ENCODE data around the gene LRRC10B.
A peak's percentile ranks its signal among the peaks of the same experiment; 100 is the strongest.

Gene LRRC10B

DNA sequence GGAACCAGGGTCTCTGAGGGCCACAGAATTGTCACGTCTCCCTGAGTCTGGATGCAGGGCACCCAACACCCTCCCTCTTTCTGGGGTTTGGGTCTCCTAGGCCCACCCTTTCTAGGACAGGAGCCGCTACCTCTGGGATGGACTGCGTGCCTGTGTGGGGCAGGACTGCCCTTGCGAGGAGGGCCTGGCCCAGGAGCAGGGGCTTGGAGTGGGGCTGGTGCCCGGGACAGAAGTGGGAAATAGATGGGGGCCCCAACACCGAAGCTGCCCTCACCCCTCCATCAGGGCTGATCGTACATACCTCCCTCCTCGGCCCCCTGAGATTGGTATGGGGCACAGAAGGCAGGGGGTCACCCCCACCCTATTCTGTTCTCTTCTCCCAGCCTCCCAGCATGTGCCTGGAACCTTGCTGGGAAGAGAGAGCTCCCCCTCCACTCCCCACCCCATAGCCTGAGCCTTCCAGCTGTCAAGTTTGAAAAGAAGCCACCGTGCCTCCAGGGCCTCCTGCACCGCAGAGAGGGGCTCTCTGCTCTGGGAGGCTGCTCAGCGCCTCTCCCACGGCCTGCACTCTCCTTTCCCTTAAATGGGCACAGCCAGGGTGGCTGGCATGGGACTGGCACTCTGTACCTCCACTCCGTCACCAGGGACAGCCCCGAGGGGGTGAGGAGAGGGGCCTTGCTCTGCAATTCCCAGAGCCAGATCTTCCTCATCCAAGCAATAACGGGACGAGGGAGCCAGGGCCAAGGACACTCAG, 1.8 kb downstream of the LRRC10B start:
- DNase-seq = no peak

DNA sequence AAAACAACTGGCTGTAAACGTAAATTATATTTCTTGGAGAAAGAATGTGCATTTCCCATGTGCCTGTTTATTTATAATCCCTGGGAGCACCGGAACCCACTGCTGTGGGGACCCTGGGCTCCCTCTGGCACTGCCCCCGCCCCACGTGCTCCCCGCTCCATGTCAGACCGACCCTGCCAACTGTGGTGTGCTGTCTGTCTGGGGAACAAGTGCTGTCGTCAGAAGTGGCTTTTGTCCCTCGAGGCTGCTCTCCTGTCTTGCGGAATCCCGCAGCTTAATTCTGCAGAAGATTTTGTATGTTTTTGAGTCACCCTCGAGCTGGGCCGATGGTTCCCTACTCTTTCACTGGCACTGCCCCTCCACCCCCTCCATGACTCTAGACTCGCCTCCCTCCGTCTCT, 2.4 kb downstream of the LRRC10B start:
- DNase-seq = no peak

DNA sequence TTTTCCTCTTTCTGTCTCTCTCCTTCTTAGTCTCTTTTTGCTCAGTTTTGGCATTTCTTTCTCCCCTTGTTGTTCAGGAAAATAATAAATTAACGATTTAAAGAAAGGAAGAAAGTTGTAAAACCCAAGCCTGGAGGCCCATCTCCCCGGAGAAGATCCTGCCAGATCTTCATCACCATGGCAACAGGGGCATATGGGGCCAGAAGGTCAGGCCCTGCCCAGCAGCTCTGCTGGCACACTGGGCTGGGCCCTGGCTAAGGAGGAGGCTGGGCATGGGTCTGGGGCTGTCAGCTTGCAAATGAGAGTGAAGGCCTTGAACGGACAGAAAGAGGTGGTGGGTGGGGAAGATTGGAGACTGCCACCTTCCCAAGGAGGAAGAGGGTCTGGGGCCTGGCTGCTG, 2.8 kb downstream of the LRRC10B start:
- no peak for DNase-seq

DNA sequence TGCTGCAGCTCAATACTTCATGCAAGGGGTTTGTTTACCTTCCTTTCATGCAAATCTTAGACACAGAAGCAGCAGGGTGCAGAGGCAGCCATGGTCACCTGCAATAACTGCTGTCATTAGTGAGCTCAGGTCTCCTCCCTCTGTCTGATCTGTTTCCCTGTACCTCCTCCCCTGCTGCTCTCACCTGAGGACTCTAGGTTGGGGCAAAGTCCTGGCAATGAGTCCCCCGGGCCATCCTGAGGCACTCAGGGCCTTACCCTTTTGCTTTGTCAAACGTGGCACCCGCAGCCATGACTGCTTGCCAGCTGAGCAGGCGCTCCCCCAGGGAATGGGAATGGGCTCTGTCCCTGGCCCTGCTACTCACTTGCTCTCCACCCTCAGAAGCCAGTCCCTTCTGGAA, 3.9 kb downstream of the LRRC10B start:
- DNase-seq = no peak

DNA sequence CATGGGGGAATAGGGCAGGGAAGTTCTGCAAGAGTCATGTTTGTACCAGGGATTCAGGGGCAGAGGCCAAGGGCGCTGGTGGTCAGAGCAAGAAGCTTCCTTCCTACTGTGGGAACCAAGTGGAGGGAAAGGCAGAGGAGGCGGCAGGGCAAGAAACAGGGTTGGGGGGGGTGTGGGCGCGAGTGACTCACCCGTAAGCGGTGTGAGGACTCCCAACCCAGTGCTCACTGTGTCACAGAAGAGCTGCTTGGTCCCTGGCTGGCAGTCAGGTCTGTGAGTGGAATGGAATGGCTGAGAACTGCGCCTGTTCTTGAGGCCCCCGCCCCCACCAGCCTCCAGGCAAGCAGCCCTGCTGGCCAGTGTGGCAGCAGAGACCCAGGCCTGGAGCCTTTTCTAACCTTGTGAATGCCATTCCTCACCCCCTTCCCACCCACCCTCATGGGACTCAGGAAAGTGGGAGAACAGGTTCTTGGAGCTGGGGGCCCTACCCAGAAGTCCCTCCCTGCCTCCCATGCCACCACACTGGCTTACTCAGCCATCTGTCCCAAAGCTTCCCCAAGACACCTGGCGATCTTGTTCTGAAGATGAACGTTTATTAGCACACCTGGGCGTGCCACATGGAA, 4.7 kb downstream of the LRRC10B start:
- DNase-seq = no peak

DNA sequence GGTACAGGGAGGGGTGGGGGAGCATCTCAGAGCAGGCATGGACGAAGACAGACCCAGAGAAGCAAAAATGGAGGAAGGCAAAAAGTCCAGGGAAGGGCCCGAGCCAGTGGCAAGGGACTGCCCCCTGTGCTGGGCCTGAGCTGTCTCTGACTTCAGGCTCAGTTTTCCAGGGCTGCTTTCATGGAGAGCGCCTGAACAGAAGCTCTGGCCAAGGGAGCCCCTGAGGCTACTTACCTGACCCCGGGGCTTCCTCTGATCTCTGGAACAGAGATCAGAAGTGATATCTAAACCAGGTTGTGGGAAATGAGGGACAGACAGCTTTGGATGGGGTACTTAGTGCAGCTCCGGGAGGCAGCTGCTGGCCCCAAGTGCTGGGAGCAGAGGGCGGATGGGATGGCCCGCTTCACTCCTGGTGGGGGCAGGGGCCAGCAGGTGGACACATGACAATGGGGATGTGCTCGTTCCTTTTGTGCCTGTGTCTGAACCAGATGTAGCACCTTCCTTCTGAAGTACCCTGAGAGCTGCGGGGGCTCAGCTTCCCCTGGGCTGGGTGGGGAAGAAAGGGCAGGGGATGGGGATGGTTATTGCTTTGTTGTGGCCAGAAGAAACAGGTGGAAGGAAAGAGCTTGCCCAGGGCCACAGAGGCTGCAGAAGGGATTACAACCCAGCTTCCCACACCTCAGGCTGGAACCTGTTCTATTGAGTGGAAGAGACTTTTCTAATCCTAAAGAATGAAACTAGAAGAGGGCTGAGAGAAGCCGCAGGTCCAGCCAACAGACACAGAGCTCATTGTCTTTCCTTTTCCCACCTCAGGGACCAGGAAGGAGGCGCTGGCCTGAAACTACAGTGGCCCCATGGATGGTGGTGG, 5.7 kb downstream of the LRRC10B start:
- no peak for DNase-seq

DNA sequence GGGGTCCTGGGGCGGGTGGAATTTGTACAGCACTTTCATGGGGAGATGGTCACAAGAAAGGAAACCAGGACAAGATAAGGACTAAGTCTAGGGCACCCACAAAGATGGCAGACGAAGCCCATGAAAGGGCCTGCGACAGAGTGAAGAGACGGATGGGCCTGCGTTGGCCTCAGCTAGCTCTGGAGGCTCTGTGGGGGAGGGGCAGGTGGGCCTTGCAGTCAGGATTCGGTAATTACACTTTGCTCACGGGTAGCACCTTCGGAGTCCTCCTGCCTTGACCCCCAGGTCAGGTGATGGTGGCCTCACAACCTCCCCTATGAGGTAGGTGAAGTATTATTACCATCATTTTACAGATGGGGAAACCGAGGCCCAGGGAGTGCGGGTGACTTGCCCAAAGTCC, 7.1 kb downstream of the LRRC10B start:
- DNase-seq = no peak

DNA sequence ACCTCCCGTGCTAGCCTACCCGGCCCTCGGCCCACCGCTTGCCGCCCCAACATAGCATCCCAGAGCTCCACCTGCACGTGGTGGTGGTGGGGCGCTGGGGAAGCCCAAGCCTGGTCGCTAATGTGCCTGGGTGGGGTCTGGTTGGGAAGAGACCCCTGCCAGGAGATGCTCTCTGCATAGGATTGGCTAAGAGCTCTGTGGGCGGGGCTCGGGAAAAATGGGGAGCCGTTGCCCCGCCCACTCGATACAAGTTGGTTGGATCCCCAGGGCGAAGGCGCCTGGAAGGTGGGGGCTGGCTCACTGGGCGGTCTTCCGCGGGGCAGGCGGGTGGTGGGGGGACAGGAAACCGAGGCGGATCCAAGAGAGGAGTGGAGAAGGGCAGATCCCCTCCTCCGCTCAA, 7.6 kb downstream of the LRRC10B start:
- no peak for DNase-seq

DNA sequence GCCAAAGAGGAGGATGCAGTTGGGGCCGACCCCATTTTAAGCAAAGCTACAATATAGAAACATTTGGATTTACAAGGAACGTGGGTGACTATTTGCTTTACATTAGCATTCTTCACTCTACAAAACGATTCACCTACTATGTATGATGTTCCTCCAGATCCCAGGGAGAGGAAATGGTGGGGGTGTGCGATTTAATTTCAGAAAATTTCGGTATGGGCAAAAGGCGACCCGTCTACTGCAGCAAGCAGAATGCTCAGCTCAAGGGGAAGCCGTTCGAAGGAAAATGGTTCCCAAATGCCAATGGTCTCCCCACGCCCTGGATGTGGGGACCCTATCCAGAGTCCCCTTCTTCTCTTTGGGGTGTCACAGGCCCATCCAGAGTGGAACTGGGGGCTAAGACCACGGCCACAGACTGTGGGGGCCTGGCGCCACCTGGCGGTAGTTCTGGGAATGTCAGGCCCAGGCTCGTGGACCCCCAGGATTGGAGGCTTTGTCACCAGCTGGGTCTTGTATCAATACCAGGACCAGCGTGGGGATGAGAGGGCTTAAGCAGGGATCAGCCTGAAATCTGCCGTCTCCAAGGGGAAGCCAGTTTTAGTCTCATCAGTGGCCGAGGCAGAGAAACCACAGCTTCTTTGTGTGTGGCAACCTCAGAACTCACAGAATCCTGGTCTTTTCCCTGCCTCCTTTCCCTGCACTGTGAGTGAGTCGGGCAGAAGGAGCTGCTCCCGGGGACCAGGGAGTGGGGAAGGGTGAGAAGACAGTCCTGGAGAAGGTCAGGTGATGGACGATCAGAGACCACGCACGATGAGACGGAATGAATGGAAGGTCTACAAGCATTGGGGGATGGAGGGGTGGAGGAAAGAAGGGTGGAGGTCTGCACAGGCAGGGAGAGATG, 8.4 kb downstream of the LRRC10B start:
- peak; percentile 23 for DNase-seq

DNA sequence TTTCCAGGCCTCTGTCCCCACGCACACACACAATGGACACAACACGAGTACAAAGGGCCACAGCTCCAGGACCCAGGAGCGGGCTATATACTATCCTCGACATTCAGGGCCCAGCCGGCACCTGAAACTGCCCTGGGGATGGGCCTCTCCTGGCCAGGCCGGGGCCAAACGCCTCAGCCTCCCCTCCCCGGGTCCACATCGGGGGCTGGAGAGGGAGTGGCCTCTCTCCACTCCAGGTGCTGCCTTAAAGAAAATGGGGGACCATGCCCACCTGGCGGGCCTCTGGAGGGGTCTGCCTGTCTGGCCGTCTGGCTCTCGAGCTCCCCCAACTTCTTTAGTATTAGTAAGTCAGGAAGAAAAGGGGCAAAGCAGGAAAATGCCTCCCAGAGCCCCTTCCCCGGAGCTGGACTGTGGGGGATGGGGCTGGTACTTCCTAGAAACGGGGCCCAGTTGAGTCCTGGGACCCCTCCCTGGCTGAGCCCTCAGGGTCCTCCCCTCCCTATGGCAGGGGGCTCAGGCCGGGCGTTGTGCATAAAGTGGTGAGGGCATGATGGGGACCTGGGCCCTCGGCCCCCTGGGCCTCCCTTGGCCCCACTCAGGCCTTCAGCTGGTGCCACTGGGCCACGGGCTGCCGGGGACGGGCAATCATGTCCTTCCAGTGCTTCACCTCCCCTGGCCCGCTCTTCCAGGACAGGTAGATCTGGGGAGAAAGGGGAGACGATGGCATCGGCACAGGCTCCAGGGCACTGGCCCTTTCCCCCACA, 9.7 kb downstream of the LRRC10B start:
- DNase-seq = no peak

DNA sequence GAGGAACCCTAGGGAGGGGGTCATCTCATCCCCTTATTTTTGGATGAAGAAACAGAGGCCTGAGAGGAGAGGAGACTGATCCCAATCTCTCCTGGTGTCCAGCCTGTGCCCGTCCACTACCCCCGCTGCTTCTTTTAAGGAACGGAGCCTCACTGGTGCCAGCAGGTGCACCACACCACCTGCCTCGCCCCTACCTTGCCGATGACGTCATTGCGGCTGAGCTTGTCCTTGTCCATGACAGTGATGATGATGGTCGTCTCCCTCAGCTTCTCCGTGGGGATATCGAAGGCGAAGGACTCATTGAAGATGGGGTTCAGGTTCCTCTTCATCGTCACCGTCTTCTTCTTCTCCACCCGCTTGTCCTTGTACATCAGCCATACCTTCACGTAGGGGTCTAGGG, 14.3 kb downstream of the LRRC10B start:
- no peak for DNase-seq

DNA sequence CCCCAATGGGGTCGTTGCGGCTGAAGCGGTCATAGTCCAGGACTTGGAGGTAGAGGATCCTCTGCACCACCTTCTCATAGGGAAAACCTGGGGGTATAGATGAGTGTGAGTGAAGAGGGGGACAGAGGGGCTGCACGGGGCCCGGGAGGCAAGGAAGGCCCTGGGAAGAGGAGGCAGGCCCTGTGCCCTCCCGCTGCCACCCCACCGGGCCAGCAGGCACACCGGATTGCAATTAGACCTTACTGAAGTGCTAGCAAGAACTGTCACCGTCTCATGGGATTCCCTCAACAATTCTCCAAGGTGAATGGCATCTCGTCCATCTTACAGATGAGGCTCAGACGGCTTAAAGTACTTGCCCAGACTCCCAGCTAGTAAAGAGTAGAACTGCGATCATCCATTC, 15.9 kb downstream of the LRRC10B start:
- DNase-seq = no peak

DNA sequence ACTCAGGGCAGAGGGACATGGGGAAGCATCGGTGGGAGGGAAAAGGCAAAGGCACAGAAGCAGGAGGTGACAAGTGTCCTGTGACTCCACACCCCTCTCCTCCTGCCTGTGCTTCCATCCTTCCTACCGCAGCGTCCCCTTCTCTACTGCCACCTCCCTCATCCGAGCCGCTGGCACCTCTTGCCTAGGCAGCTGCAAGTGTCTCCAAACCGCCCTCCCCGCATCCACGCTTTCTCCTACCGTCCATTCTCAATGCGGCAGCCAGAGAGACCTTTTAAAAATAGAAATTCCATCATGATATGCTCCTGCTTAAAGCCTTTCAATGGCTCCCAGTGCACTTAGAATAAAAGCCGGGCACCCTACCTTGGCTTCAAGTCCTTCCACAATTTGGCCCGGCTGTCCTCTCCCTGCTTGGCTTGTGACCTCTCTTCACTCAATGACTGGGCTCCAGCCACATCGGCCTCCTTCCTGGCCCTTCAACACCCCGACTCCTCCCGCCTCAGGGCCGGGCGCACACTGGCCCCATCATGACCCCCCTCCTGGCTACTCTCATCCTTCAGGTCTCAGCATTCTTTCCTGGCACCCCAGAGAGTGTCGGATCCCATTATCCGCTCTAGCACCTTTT, 16.5 kb downstream of the LRRC10B start:
- DNase-seq = no peak

DNA sequence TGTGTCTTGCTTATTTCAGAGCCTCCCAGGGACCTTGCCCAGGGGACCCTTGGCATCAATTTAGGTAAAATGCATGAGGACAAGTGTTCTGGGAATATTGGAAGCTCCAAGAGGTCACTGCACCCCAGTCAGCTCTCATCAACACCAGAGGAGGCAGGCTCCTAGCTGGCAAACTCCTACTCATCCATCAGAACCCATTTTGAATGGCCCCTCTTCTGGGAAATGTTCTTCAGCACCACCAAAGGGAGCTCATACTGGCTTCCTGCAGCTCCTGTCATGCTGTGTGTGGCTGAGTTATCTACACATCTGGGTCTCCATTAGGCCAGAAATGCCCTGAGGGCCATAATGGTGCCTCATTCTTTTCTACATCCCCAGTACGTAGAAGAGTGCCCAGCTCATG, 17.7 kb downstream of the LRRC10B start:
- no peak for DNase-seq

DNA sequence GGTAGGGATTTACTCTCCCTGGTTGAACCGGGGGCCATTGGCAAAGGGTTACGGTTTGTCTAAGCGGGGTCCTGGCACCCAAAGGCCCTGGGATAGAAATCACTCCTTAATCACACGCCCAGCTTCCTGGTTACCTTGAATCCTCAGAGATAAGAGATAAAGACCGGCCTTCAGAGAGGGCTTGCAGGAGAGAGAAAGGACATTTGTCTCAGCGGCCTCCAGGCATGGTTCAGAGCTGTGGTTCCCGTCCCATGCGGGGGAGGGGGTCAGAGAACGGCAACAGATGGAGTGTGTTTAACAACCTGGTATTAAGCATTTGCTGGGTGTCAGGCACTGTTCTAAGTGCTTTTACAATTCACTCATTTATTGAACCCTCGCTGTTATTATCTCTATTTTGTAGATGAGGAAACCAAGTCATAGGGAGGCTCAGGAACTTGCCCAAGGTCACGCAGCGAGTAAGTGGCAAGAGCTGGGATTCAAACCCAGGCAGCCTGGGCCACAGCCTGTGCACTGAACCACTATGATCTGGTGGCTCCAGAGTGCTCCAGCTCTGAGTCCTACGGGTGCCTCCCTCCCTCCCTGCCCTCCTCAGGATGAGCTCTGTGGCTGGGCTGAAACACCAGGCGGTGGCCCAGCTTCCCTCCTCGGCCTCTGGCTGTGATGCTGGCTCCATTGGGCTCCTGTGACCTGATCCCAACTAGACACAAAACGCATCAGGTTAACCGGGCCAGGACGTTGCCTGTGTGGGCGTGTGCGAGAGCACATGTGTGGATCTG, 18.6 kb downstream of the LRRC10B start:
- no peak for DNase-seq

DNA sequence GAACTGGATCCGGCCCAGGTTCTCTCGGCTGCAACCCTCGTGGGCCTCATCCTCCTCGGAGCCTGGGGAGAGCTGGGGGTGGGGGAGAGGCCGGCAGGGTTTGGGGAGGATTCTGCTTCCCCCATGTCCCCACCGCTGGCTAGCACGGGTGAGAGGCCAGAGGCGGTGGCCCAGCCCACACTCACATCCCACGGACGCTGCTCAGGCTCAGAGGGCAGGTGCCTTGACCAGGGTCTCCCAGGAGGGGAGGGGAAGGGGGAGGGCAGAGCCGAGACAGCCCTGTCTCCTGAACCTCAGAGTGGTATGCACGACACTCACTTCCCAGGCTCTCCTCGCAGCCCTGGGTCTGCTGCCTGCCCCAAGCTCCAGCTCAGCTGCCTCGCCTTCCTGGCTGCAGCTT, 19.6 kb downstream of the LRRC10B start:
- DNase-seq = no peak

DNA sequence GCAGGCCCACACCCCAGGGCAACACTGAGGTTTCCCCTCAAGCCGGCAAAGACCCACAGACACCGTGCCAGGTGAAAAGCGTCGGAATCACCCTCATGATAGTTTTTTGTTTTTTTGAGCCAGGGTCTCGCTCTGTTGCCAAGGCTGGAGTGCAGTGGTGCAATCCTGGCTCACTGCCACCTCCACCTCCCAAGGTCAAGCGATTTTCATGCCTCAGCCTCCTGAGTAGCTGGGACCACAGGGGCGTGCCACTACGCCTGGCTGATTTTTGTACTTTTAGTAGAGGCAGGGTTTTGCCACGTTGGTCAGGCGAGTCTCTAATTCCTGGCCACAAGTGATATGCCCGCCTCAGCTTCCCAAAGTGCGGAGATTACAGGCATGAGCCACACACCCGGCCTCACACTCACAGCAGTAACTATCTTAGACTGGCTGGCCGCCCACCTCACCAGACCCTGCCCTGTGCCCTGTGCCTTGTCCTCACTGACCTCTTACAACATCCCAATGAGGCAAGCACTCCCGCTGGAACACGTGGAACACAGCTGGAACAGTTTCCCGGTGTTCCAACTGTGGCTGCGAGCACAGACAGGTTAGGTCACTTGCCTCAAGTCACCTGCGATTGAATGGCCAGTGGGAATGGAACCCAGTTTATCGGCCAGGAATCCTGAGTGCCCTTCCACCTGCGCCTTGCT, 21.1 kb downstream of the LRRC10B start:
- DNase-seq = no peak

DNA sequence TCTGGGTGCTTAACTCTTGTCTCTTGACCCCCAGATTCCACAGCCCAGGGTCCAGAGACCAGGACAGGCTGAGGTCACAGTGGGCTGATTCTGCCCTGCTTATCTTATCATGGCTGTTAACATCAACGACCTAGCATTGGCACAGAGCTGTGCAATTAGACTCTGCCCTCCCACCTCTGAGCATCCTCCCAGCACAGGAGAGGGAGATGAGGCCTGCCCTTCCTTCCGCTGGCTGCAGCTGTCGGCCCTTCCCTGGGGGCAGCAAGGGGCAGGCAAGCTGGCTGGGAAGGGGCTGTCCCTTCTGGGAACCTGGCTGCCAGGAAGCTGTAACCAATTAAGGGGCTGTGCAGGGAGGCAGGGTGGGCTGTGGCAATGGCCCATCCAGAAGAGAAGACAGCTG, 22.5 kb downstream of the LRRC10B start:
- DNase-seq = no peak

DNA sequence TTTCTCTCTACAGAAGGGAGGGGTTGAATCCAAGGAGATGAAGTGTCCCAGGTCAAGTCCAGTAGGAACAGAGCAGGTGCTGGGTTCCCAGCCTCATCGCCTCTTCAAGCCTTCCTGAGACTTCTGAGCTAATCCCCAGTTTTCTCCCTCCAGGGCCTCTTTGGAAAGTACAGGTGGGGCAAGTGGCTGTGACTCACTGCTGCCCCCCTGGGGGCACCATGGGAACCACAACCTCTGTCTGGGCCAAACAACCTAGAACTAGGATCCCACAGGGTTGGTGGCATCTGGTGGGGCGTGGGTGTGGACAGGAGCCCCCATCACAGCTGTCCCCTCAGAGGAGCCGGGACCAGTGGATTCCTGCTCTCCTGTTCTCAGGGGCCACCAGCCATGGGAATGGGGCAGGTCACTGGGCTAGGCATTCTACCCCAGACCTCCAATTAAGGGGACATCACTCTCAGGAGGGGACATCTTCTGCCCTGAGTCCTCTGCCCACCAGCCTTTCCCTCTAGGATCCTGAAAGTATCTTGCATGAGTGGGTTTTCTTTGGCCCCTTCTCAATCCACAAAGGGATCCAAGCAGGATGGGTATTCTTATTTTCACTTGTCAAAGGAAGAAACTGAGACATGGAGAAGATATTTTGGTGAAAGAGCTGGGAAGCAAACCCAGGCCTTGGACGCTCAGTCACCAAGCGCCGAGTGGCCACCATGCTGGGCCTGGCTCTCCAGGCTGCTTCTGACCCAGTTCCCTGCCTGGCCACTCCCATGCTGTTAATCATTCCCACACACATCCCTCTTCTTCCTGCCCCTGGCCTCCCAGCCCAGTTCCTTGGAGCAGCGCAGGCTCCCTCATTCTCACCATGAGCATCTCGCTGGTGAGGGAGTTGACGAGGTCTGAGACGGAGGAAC, 23.8 kb downstream of the LRRC10B start:
- no peak for DNase-seq

Data from fibroblast of upper back skin (primary cell).